ENCODE results near the gene C4BPA.

Gene C4BPA

DNA sequence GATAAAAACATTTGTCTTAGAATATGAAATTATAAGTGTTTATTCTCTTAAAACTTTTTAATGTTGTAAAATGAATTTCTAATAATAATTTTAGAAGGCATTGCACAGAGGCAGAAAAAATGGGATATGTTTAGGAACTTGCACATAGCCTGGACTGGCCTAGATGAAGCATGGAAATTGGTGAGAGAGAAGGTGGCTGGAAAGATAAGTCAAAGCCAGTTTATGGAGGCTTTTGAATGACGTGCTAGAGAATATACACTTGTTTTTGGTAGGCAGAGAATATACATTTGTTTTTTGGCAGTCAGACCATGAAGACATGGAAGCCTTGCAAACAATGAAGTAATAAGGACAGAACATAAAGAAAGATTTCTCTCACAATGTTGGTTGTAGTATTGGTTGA lies 2.3 kb upstream of the C4BPA start:
- no peak overlapping the region for H3K9ac ChIP-seq
- no peaks in the 10 kb centered on the region for H3K4me1 ChIP-seq
- H3K36me3 ChIP-seq (ENCODE audit: control insufficient read depth, insufficient read depth, low read length), result no peaks in the 10 kb centered on the region
- no peaks in the 10 kb centered on the region for H3K9me3 ChIP-seq (ENCODE audit: control insufficient read depth, low read length)
- no peak overlapping the region for H3K27ac ChIP-seq
- TF ChIP-seq, protein P1, sequence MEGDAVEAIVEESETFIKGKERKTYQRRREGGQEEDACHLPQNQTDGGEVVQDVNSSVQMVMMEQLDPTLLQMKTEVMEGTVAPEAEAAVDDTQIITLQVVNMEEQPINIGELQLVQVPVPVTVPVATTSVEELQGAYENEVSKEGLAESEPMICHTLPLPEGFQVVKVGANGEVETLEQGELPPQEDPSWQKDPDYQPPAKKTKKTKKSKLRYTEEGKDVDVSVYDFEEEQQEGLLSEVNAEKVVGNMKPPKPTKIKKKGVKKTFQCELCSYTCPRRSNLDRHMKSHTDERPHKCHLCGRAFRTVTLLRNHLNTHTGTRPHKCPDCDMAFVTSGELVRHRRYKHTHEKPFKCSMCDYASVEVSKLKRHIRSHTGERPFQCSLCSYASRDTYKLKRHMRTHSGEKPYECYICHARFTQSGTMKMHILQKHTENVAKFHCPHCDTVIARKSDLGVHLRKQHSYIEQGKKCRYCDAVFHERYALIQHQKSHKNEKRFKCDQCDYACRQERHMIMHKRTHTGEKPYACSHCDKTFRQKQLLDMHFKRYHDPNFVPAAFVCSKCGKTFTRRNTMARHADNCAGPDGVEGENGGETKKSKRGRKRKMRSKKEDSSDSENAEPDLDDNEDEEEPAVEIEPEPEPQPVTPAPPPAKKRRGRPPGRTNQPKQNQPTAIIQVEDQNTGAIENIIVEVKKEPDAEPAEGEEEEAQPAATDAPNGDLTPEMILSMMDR (IDR thresholded peaks at IDR 0.05), result no peak
- H3K4me2 ChIP-seq (ENCODE audit: low read length), result no peak overlapping the region
- no peaks in the 10 kb centered on the region for H3K27me3 ChIP-seq (ENCODE audit: control insufficient read depth, insufficient read depth, low read length)
- H3K4me3 ChIP-seq (ENCODE audit: low read depth, low read length), result no peak overlapping the region
- no peaks in the 10 kb centered on the region for H3K79me2 ChIP-seq
- H2AFZ ChIP-seq, result no peak overlapping the region

DNA sequence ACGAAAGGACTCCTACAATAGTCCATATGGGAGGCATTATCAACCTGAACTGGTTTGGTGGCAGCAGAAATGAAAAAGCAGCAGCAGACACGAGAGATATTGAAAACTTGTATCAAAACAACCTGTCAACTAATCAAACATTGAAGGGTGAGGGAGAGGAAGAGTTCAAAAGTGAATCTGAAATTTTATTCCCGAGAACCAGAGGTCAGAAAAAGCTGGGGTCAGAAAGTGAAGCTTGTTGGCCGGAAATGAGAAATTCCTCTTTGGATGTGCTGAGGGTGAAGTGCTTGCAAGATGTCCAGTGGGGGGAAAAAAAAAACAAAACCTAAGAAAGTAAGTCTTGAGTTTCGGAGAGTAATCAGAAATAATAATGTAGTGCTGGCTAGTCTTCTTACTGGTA lies 1.9 kb upstream of the C4BPA start:
- H3K9ac ChIP-seq, result no peak overlapping the region
- H3K27me3 ChIP-seq (ENCODE audit: control insufficient read depth, insufficient read depth, low read length), result no peaks in the 10 kb centered on the region
- H3K79me2 ChIP-seq, result no peaks in the 10 kb centered on the region
- TF ChIP-seq, protein P1 (IDR thresholded peaks at IDR 0.05), result no peak
- H3K4me1 ChIP-seq, result no peaks in the 10 kb centered on the region
- no peak overlapping the region for H3K4me3 ChIP-seq (ENCODE audit: low read depth, low read length)
- no peak overlapping the region for H3K4me2 ChIP-seq (ENCODE audit: low read length)
- no peak overlapping the region for H2AFZ ChIP-seq
- no peaks in the 10 kb centered on the region for H3K36me3 ChIP-seq (ENCODE audit: control insufficient read depth, insufficient read depth, low read length)
- H3K9me3 ChIP-seq (ENCODE audit: control insufficient read depth, low read length), result no peaks in the 10 kb centered on the region
- H3K27ac ChIP-seq, result no peak overlapping the region

DNA sequence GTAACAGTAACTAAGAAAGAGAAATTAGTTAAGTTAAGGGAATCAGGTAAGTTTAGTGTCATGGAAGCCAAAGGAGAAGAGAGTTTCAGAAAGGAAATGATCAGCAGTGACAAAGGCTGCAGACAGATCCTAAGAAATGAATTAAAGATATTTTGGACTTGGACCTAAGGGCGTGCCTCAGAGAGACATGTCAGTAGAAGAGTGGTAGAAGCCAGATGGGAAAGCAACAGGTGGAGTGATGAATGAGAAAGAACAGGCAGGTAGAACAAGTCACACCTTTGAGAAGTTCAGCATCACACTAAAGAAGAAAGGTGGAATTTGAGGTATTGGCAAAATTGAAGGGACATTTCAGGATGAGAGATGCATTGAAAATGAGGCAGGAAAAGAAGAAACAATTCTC lies 1.4 kb upstream of the C4BPA start:
- Histone ChIP-seq H3K79me2 (no peaks in the 10 kb centered on the region), H3K4me1 (no peaks in the 10 kb centered on the region), H3K4me3 (ENCODE audit: low read depth, low read length) (no peak overlapping the region), H3K36me3 (ENCODE audit: control insufficient read depth, insufficient read depth, low read length) (no peaks in the 10 kb centered on the region), H3K4me2 (ENCODE audit: low read length) (no peak overlapping the region), H3K9ac (no peak overlapping the region), H3K9me3 (ENCODE audit: control insufficient read depth, low read length) (no peaks in the 10 kb centered on the region), H3K27ac (no peak overlapping the region), H3K27me3 (ENCODE audit: control insufficient read depth, insufficient read depth, low read length) (no peaks in the 10 kb centered on the region), H2AFZ (no peak overlapping the region)
- TF ChIP-seq, protein P1 (IDR thresholded peaks at IDR 0.05), result no peak

DNA sequence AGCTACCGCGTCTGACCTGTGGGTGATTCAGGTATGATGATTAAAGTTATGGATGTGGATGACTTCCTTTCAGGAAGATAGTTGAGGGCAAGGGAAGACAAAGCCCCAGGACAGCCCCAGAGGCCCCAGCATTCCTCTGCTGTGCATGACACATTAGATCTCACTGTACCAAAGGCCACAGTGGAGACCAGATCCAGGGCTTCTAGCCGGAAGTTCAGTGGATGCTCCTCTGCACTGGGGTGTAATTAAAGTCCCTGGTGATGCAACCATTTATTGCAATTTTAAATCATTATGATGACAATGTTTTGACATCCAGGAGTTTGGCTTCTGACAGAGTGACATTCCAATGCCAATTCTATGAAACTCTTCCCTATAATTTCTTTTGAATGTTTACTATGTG lies 5.0 kb downstream of the C4BPA start:
- Histone ChIP-seq H3K9ac (no peak overlapping the region), H3K9me3 (ENCODE audit: control insufficient read depth, low read length) (no peaks in the 10 kb centered on the region), H3K4me3 (ENCODE audit: low read depth, low read length) (no peak overlapping the region), H3K79me2 (no peaks in the 10 kb centered on the region), H3K36me3 (ENCODE audit: control insufficient read depth, insufficient read depth, low read length) (no peaks in the 10 kb centered on the region), H3K4me2 (ENCODE audit: low read length) (no peak overlapping the region), H3K27me3 (ENCODE audit: control insufficient read depth, insufficient read depth, low read length) (no peaks in the 10 kb centered on the region), H3K27ac (no peak overlapping the region), H2AFZ (no peak overlapping the region), H3K4me1 (no peaks in the 10 kb centered on the region)
- TF ChIP-seq, protein P1 (IDR thresholded peaks at IDR 0.05), result no peak

DNA sequence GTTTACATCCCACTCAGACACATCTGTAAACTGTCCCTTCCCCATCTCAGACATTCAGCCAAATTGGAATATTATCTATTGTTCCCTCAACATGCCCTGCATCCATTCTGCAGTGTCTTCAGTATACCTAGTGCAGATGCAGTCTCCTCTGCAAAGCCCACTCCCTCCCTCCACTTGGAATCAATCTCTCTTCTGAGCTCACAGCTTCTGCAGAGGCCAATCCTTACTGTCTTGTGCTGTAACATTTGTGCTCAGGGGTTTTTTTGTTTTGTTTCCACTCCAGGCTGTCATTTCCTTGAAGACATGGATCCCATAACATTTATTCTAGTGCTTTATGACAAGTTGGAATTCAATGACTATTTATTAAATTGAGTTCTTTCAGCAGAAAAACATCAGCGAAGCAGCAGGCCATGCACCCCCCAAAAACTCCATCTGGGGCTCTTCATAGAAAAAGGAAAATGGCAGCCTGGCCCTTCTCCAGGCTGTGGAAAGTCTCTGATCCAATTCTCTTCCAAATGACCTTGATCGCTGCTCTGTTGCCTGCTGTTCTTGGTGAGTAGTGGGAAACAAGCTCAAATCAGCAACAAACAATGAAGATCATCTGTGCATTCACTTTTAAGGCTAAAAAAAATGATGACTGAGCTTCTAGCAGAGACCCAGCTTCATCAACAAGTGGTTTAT lies 8.7 kb downstream of the C4BPA start:
- H3K36me3 ChIP-seq (ENCODE audit: control insufficient read depth, insufficient read depth, low read length), result no peaks in the 10 kb centered on the region
- TF ChIP-seq, protein P1 (IDR thresholded peaks at IDR 0.05), result no peak

More for the DNA sequence above, 8.7 kb downstream of the C4BPA start:
- H3K79me2 ChIP-seq, result no peaks in the 10 kb centered on the region
- no peaks in the 10 kb centered on the region for H3K9me3 ChIP-seq (ENCODE audit: control insufficient read depth, low read length)
- no peak overlapping the region for H3K27ac ChIP-seq
- no peak overlapping the region for H2AFZ ChIP-seq
- H3K4me2 ChIP-seq (ENCODE audit: low read length), result no peak overlapping the region
- no peak overlapping the region for H3K9ac ChIP-seq
- H3K4me3 ChIP-seq (ENCODE audit: low read depth, low read length), result no peak overlapping the region
- no peaks in the 10 kb centered on the region for H3K27me3 ChIP-seq (ENCODE audit: control insufficient read depth, insufficient read depth, low read length)
- H3K4me1 ChIP-seq, result no peaks in the 10 kb centered on the region

All from parathyroid adenoma (tissue), 2 donors.